H1 (cell line): ENCODE data around the gene MDFIC. TPM values are rescaled to one million over a fixed set of nuclear protein-coding genes. Genes with fewer than 3 reads are reported as not detected.

Experiments used
- BACH1 ChIP-seq: IDR thresholded peaks from 2 replicates; pipeline ENCODE4 v1.6.1; 2012; ENCODE audit warnings: low read length, improper control_type of control experiment
- CHD1 ChIP-seq: IDR thresholded peaks from 2 replicates; pipeline ENCODE4 v1.6.1; 2012; ENCODE audit warnings: low read depth, low read length, improper control_type of control experiment
- CHD7 ChIP-seq: fragments of 300-600 bp; sonication (generic); IDR thresholded peaks from 2 replicates; pipeline ENCODE4 v1.7.1; 2012; ENCODE audit warnings: low read length, moderate library complexity, mild to moderate bottlenecking, inconsistent platforms; ENCODE audit not compliant: insufficient replicate concordance
- NANOG ChIP-seq: IDR thresholded peaks from 2 replicates; pipeline ENCODE4 v1.6.1; 2011; ENCODE audit warnings: low read length, low read depth, mild to moderate bottlenecking, inconsistent platforms; ENCODE audit not compliant: insufficient read depth, poor library complexity, severe bottlenecking
- SP2 ChIP-seq: IDR thresholded peaks from 2 replicates; pipeline ENCODE4 v1.6.1; 2012; ENCODE audit warnings: mild to moderate bottlenecking, low read length, inconsistent platforms
- TAF1 ChIP-seq: IDR thresholded peaks from 2 replicates; pipeline ENCODE4 v1.6.1; 2011; ENCODE audit warnings: mild to moderate bottlenecking, low read depth, low read length
- TBP ChIP-seq: IDR thresholded peaks from 2 replicates; pipeline ENCODE4 v1.6.1; 2011; ENCODE audit warnings: low read depth, low read length, improper control_type of control experiment
- polyA plus RNA-seq, 7 experiments: library from polyadenylated mRNA; depleted of rRNA in 3 of 7; stranded (reverse) in 5 of 7; unstranded in 2 of 7; fragments of >200 nt in 5 of 7; fragments of 200-250 nt in 2 of 7; gene quantifications; 1 replicate in 5 of 7; 2 replicates in 1 of 7; 4 replicates in 1 of 7; pipeline versions ENCODE4 v1.2.1 to v1.2.3, GENCODE V29; 2011 to 2013; ENCODE audit warnings: missing spikeins in 2 of 7, mixed read lengths in 2 of 7
- total RNA-seq: library from RNA; stranded (reverse); fragmentation: NEBNext Ultra II Directional; extraction: Animal tissue kit (Norgen Biotek cat#: 25700); gene quantifications from 2 replicates; pipeline ENCODE4 v1.2.1, GENCODE V29; 2021

MDFIC gene
- total and polyA plus RNA-seq, 2 of the 8 experiments (the other 6 are each of a cell fraction or from before 2014, with no cell fraction given) = 2.3 to 11.4 TPM

GRCh38 chr7:115060095-115060870 lies 138.4 kb downstream of the MDFIC start (continued):
- TF ChIP-seq CHD7 (no peak), NANOG (no peak), BACH1 (no peak), TBP (no peak), SP2 (no peak), TAF1 (no peak), CHD1 (no peak)
